ENCODE results near the gene CEMP1. TPM values are rescaled to one million over a fixed set of nuclear protein-coding genes. Genes with fewer than 3 reads are reported as not detected.

The CEMP1 gene
- total RNA-seq, 1 donor from 2014 or later: not detected

- Mint-ChIP-seq H3K27ac (ENCODE audit: unreplicated experiment) (no peak overlapping the region), H3K4me3 (no peak overlapping the region), H3K27me3 (ENCODE audit: low read depth) (no peaks in the 10 kb centered on the region), H3K4me1 (peaks cover 7% of the 10 kb centered on the region), H3K9me3 (no peaks in the 10 kb centered on the region), H3K36me3 (ENCODE audit: low read depth) (no peaks in the 10 kb centered on the region)
- TF ChIP-seq CTCF (conservative IDR thresholded peaks at IDR 0.05): no peak
- no peak for DNase-seq (ENCODE audit: low read depth, low spot score)
Measured at GRCh38 chr16:2498531-2499253, 32.5 kb downstream of the CEMP1 start.

- Mint-ChIP-seq H3K4me1 (peaks cover 7% of the 10 kb centered on the region), H3K36me3 (ENCODE audit: low read depth) (no peaks in the 10 kb centered on the region), H3K27me3 (ENCODE audit: low read depth) (no peaks in the 10 kb centered on the region), H3K27ac (ENCODE audit: unreplicated experiment) (no peak overlapping the region), H3K4me3 (no peak overlapping the region), H3K9me3 (no peaks in the 10 kb centered on the region)
- DNase-seq (ENCODE audit: low read depth, low spot score): no peak
- TF ChIP-seq CTCF (conservative IDR thresholded peaks at IDR 0.05): no peak
Measured at GRCh38 chr16:2497695-2498484, 33.3 kb downstream of the CEMP1 start.

- H3K4me3 Mint-ChIP-seq: no peak overlapping the region
- no peaks in the 10 kb centered on the region for H3K27me3 Mint-ChIP-seq (ENCODE audit: low read depth)
- H3K27ac Mint-ChIP-seq (ENCODE audit: unreplicated experiment): no peak overlapping the region
- DNase-seq (ENCODE audit: low read depth, low spot score): no peak
- H3K4me1 Mint-ChIP-seq: peaks cover 7% of the 10 kb centered on the region
- no peaks in the 10 kb centered on the region for H3K36me3 Mint-ChIP-seq (ENCODE audit: low read depth)
- TF ChIP-seq CTCF (conservative IDR thresholded peaks at IDR 0.05): no peak
- H3K9me3 Mint-ChIP-seq: no peaks in the 10 kb centered on the region
Measured at GRCh38 chr16:2497116-2497630, 34.0 kb downstream of the CEMP1 start.

- Mint-ChIP-seq H3K27ac (ENCODE audit: unreplicated experiment) (no peak overlapping the region), H3K4me1 (peaks cover under 1% of the 10 kb centered on the region)
- DNase-seq (ENCODE audit: low read depth, low spot score): no peak
Measured at GRCh38 chr16:2496223-2497115, 34.7 kb downstream of the CEMP1 start.

More at GRCh38 chr16:2496223-2497115, 34.7 kb downstream of the CEMP1 start:
- Mint-ChIP-seq H3K36me3 (ENCODE audit: low read depth) (no peaks in the 10 kb centered on the region), H3K4me3 (no peak overlapping the region), H3K27me3 (ENCODE audit: low read depth) (no peaks in the 10 kb centered on the region), H3K9me3 (no peaks in the 10 kb centered on the region)
- no peak for TF ChIP-seq CTCF (conservative IDR thresholded peaks at IDR 0.05)

All from neural crest cell (in vitro differentiated cells).